Measurements from ENCODE around the gene HNRNPL. TPM values are rescaled to one million over a fixed set of nuclear protein-coding genes. Genes with fewer than 3 reads are reported as not detected.
"Not testable (repeated sequence)": the region's sequence is repeated elsewhere in the genome, so short reads cannot be mapped to it uniquely, and the experiment has no call there.

HNRNPL gene
- total RNA-seq, 1 experiment from 2014 or later = 501 TPM

GRCh38 chr19:38815059-38816001, 34.5 kb downstream of the HNRNPL start:
- DNase-seq (ENCODE audit: low read depth) = no peak
- in situ Hi-C loops (cut with HindIII; ENCODE audit: low pct_unique_long_range_greater_than_20kb, low sequenced_read_pairs) = no loop called here

GRCh38 chr19:38813932-38814331, 35.9 kb downstream of the HNRNPL start:
- DNase-seq (ENCODE audit: low read depth); in situ Hi-C loops (cut with HindIII; ENCODE audit: low pct_unique_long_range_greater_than_20kb, low sequenced_read_pairs): not testable (repeated sequence)

- DNase-seq (ENCODE audit: low read depth) = no peak
- in situ Hi-C loops (cut with HindIII; ENCODE audit: low pct_unique_long_range_greater_than_20kb, low sequenced_read_pairs) = no loop called here
Observed at GRCh38 chr19:38813323-38813722, 36.5 kb downstream of the HNRNPL start.

- in situ Hi-C loops (cut with HindIII; ENCODE audit: low pct_unique_long_range_greater_than_20kb, low sequenced_read_pairs) = no loop called here
- DNase-seq (ENCODE audit: low read depth) = no peak
Observed at GRCh38 chr19:38812841-38813320, 36.9 kb downstream of the HNRNPL start, which contains the start of gene LGALS4. LGALS4 (minus strand) TSS chr19:38812945; CDS start chr19:38812886, 59 bp downstream.

GRCh38 chr19:38812009-38812840, 37.6 kb downstream of the HNRNPL start:
- in situ Hi-C loops (cut with HindIII; ENCODE audit: low pct_unique_long_range_greater_than_20kb, low sequenced_read_pairs) = no loop called here

GRCh38 chr19:38809592-38810252, 40.1 kb downstream of the HNRNPL start:
- no peak for DNase-seq (ENCODE audit: low read depth)
- in situ Hi-C loops (cut with HindIII; ENCODE audit: low pct_unique_long_range_greater_than_20kb, low sequenced_read_pairs) = no loop called here

More at GRCh38 chr19:38812009-38812840, 37.6 kb downstream of the HNRNPL start:
- no peak for DNase-seq (ENCODE audit: low read depth)

GRCh38 chr19:38808741-38809140, 41.0 kb downstream of the HNRNPL start:
- in situ Hi-C loops (cut with HindIII; ENCODE audit: low pct_unique_long_range_greater_than_20kb, low sequenced_read_pairs) = no loop called here
- DNase-seq (ENCODE audit: low read depth) = no peak

- in situ Hi-C loops (cut with HindIII; ENCODE audit: low pct_unique_long_range_greater_than_20kb, low sequenced_read_pairs) = not testable (repeated sequence)
- DNase-seq (ENCODE audit: low read depth) = peak; percentile 68
Observed at GRCh38 chr19:38807374-38808098, 42.2 kb downstream of the HNRNPL start.

- no peak for DNase-seq (ENCODE audit: low read depth)
- in situ Hi-C loops (cut with HindIII; ENCODE audit: low pct_unique_long_range_greater_than_20kb, low sequenced_read_pairs) = no loop called here
Observed at GRCh38 chr19:38806371-38806770, 43.4 kb downstream of the HNRNPL start.

GRCh38 chr19:38805180-38805579, 44.6 kb downstream of the HNRNPL start:
- in situ Hi-C loops (cut with HindIII; ENCODE audit: low pct_unique_long_range_greater_than_20kb, low sequenced_read_pairs) = no loop called here
- no peak for DNase-seq (ENCODE audit: low read depth)

- no peak for DNase-seq (ENCODE audit: low read depth)
- in situ Hi-C loops (cut with HindIII; ENCODE audit: low pct_unique_long_range_greater_than_20kb, low sequenced_read_pairs) = no loop called here
Observed at GRCh38 chr19:38803543-38803942, 46.2 kb downstream of the HNRNPL start.

GRCh38 chr19:38801359-38802095, 48.3 kb downstream of the HNRNPL start:
- in situ Hi-C loops (cut with HindIII; ENCODE audit: low pct_unique_long_range_greater_than_20kb, low sequenced_read_pairs) = no loop called here
- DNase-seq (ENCODE audit: low read depth) = no peak

GRCh38 chr19:38800577-38801347, 49.0 kb downstream of the HNRNPL start:
- no peak for DNase-seq (ENCODE audit: low read depth)
- in situ Hi-C loops (cut with HindIII; ENCODE audit: low pct_unique_long_range_greater_than_20kb, low sequenced_read_pairs) = no loop called here

GRCh38 chr19:38799104-38799503, 50.7 kb downstream of the HNRNPL start:
- DNase-seq (ENCODE audit: low read depth) = peak; percentile 46
- in situ Hi-C loops (cut with HindIII; ENCODE audit: low pct_unique_long_range_greater_than_20kb, low sequenced_read_pairs) = loop anchor here (25.0 kb wide), 1 partner anchor 262 kb away; no protein-coding TSS in a partner anchor

- not testable (repeated sequence) for DNase-seq (ENCODE audit: low read depth)
- in situ Hi-C loops (cut with HindIII; ENCODE audit: low pct_unique_long_range_greater_than_20kb, low sequenced_read_pairs) = loop anchor here (25.0 kb wide), 1 partner anchor 260 kb away; no protein-coding TSS in a partner anchor
Observed at GRCh38 chr19:38797781-38798180, 52.0 kb downstream of the HNRNPL start.

GRCh38 chr19:38796154-38796553, 53.6 kb downstream of the HNRNPL start:
- in situ Hi-C loops (cut with HindIII; ENCODE audit: low pct_unique_long_range_greater_than_20kb, low sequenced_read_pairs) = loop anchor here (25.0 kb wide), 1 partner anchor 259 kb away; no protein-coding TSS in a partner anchor

More at GRCh38 chr19:38796154-38796553, 53.6 kb downstream of the HNRNPL start:
- DNase-seq (ENCODE audit: low read depth) = no peak
